Colonic mucosa (tissue), 4 donors: Measurements from ENCODE around the gene MARCHF5. TPM values are rescaled to one million over a fixed set of nuclear protein-coding genes. Genes with fewer than 3 reads are reported as not detected.
"Not testable (repeated sequence)": the region's sequence is repeated elsewhere in the genome, so short reads cannot be mapped to it uniquely, and the experiment has no call there.

Experiments used
- DNase-seq: peaks from one replicate; pipeline ENCODE4 v3.0.0-alpha.2; 2020
- H3K27ac ChIP-seq: fragments of 200-600 bp; one replicate; pipeline ENCODE4 v1.8.0; 2021
- H3K27me3 ChIP-seq: fragments of 200-600 bp; one replicate; pipeline ENCODE4 v1.8.0; 2021
- H3K36me3 ChIP-seq: fragments of 200-600 bp; one replicate; pipeline ENCODE4 v1.8.0; 2021
- H3K4me1 ChIP-seq: fragments of 200-600 bp; one replicate; pipeline ENCODE4 v1.8.0; 2021; ENCODE audit warnings: mild to moderate bottlenecking
- H3K4me3 ChIP-seq: fragments of 200-600 bp; one replicate; pipeline ENCODE4 v1.8.0; 2021
- H3K9ac ChIP-seq, 2 donors: one replicate each; pipeline ENCODE4 v1.7.0; 2013; ENCODE audit warnings: control low read depth in 2 of 2, low read depth in 2 of 2, low read length in 2 of 2
- H3K9me3 ChIP-seq: fragments of 200-600 bp; one replicate; pipeline ENCODE4 v1.8.0; 2021
- CTCF ChIP-seq: fragments of 200-600 bp; IDR thresholded peaks from one replicate; pipeline ENCODE4 v1.8.0; 2022; ENCODE audit warnings: antibody characterized with exemption, mild to moderate bottlenecking
- intact Hi-C: fragments of 100-400 bp; cut with DNase I; formaldehyde crosslinking; loops from one replicate; pipeline ENCODE4 v1.14.1; 2022
- total RNA-seq, 2 donors: library from RNA; stranded (reverse); fragmentation: NEBNext Ultra II Directional in 1 of 2; extraction: Animal tissue kit (Norgen Biotek cat#: 25700) in 1 of 2; gene quantifications; one replicate each; pipeline ENCODE4 v1.2.1, GENCODE V29; 2021
- donor health status: healthy.
- donor health status: DM: no; HTN: no; CAD: no.
- donor health status: DM: no; HTN: no; CAD: no.

MARCHF5 gene
- total RNA-seq, 2 donors from 2014 or later, result 37.3 to 42.8 TPM

GRCh38 chr10:92395271-92395670 is 104.3 kb downstream of the MARCHF5 start:
- Histone ChIP-seq H3K9ac (no peak overlapping the region), H3K4me3 (no peak overlapping the region), H3K36me3 (no peaks in the 10 kb centered on the region), H3K9me3 (no peaks in the 10 kb centered on the region), H3K27ac (no peak overlapping the region), H3K4me1 (no peaks in the 10 kb centered on the region), H3K27me3 (no peaks in the 10 kb centered on the region)
- TF ChIP-seq CTCF, result no peak
- no peak for DNase-seq
- intact Hi-C loops, result no loop called here

- H3K27ac ChIP-seq, H3K4me3 ChIP-seq, H3K27me3 ChIP-seq, DNase-seq, H3K9ac ChIP-seq, H3K9me3 ChIP-seq, intact Hi-C loops, H3K4me1 ChIP-seq, H3K36me3 ChIP-seq: not testable (repeated sequence)
Observed at GRCh38 chr10:92402234-92402633, 111.3 kb downstream of the MARCHF5 start.

Other genes with a start within 250 kb of the MARCHF5 start
- gene CPEB3, start 89 bp upstream of the MARCHF5 start, total RNA-seq, result 1 to 10 TPM; 4.4 to 7.9 TPM